ENCODE results near the gene KYNU. TPM values are rescaled to one million over a fixed set of nuclear protein-coding genes. Genes with fewer than 3 reads are reported as not detected.

Gene KYNU
- total RNA-seq, 1 experiment from 2014 or later, result 143 TPM

GRCh38 chr2:142989273-142990204, 112.1 kb downstream of the KYNU start:
- peak; percentile 30 for DNase-seq (ENCODE audit: unreplicated experiment)
- Mint-ChIP-seq H3K27me3 (ENCODE audit: insufficient read depth, unreplicated experiment) (no peaks in the 10 kb centered on the region), H3K36me3 (ENCODE audit: insufficient read depth, unreplicated experiment) (peaks cover 76% of the 10 kb centered on the region), H3K4me1 (ENCODE audit: insufficient read depth, unreplicated experiment) (peaks cover 7% of the 10 kb centered on the region), H3K4me3 (ENCODE audit: unreplicated experiment) (no peak overlapping the region), H3K9me3 (ENCODE audit: unreplicated experiment) (no peaks in the 10 kb centered on the region), H3K27ac (ENCODE audit: low read depth, unreplicated experiment) (no peak overlapping the region)
- intact Hi-C loops (cut with micrococcal nuclease), result no loop called here
- no TSS peak for BruUV-seq (replicated peaks)
- ChIA-PET CTCF (interaction anchor here (0.5 to 5.0 kb wide), 21 partner anchors 12 to 851 kb away, joined by 3 to 69 read pairs (median 3); no protein-coding TSS in a partner anchor), POLR2A (interaction anchor here (0.7 kb wide), 1 partner anchor 130 kb away, joined by 3 read pairs; no protein-coding TSS in a partner anchor)
- TF ChIP-seq CTCF (IDR thresholded peaks at IDR 0.05; ENCODE audit: unreplicated experiment), result peak; percentile 32

GRCh38 chr2:142991295-142991694, 113.8 kb downstream of the KYNU start:
- H3K4me3 Mint-ChIP-seq (ENCODE audit: unreplicated experiment), result no peak overlapping the region
- peaks cover 80% of the 10 kb centered on the region for H3K36me3 Mint-ChIP-seq (ENCODE audit: insufficient read depth, unreplicated experiment)
- ChIA-PET CTCF (interaction anchor here (0.7 to 5.0 kb wide), 3 partner anchors 15 to 309 kb away, joined by 5 to 69 read pairs (median 10); no protein-coding TSS in a partner anchor), POLR2A (interaction anchor here (0.6 kb wide), 1 partner anchor 1013 kb away, joined by 3 read pairs; no protein-coding TSS in a partner anchor)
- no TSS peak for BruUV-seq (replicated peaks)
- no peaks in the 10 kb centered on the region for H3K27me3 Mint-ChIP-seq (ENCODE audit: insufficient read depth, unreplicated experiment)
- H3K4me1 Mint-ChIP-seq (ENCODE audit: insufficient read depth, unreplicated experiment), result peaks cover 14% of the 10 kb centered on the region
- intact Hi-C loops (cut with micrococcal nuclease), result no loop called here
- no peak overlapping the region for H3K27ac Mint-ChIP-seq (ENCODE audit: low read depth, unreplicated experiment)
- no peaks in the 10 kb centered on the region for H3K9me3 Mint-ChIP-seq (ENCODE audit: unreplicated experiment)
- no peak for DNase-seq (ENCODE audit: unreplicated experiment)
- no peak for TF ChIP-seq CTCF (IDR thresholded peaks at IDR 0.05; ENCODE audit: unreplicated experiment)

GRCh38 chr2:142992840-142993239, 115.4 kb downstream of the KYNU start:
- H3K4me3 Mint-ChIP-seq (ENCODE audit: unreplicated experiment), result no peak overlapping the region
- no peaks in the 10 kb centered on the region for H3K9me3 Mint-ChIP-seq (ENCODE audit: unreplicated experiment)
- POLR2A ChIA-PET, result no interaction called here
- intact Hi-C loops (cut with micrococcal nuclease), result no loop called here
- no TSS peak for BruUV-seq (replicated peaks)
- CTCF ChIA-PET, result interaction anchor here (1.1 to 2.2 kb wide), 4 partner anchors 9 to 310 kb away, joined by 3 to 8 read pairs (median 3); no protein-coding TSS in a partner anchor
- H3K4me1 Mint-ChIP-seq (ENCODE audit: insufficient read depth, unreplicated experiment), result peaks cover 22% of the 10 kb centered on the region
- TF ChIP-seq CTCF (IDR thresholded peaks at IDR 0.05; ENCODE audit: unreplicated experiment), result no peak
- peaks cover 80% of the 10 kb centered on the region for H3K36me3 Mint-ChIP-seq (ENCODE audit: insufficient read depth, unreplicated experiment)
- no peak for DNase-seq (ENCODE audit: unreplicated experiment)
- no peaks in the 10 kb centered on the region for H3K27me3 Mint-ChIP-seq (ENCODE audit: insufficient read depth, unreplicated experiment)
- H3K27ac Mint-ChIP-seq (ENCODE audit: low read depth, unreplicated experiment), result no peak overlapping the region

- intact Hi-C loops (cut with micrococcal nuclease), result no loop called here
- no peaks in the 10 kb centered on the region for H3K9me3 Mint-ChIP-seq (ENCODE audit: unreplicated experiment)
- peaks cover 22% of the 10 kb centered on the region for H3K4me1 Mint-ChIP-seq (ENCODE audit: insufficient read depth, unreplicated experiment)
- H3K27ac Mint-ChIP-seq (ENCODE audit: low read depth, unreplicated experiment), result no peak overlapping the region
- ChIA-PET CTCF (interaction anchor here (0.9 to 2.2 kb wide), 5 partner anchors 13 to 311 kb away, joined by 3 to 8 read pairs (median 5); no protein-coding TSS in a partner anchor), POLR2A (interaction anchor here (1.0 kb wide), 1 partner anchor 10 kb away, joined by 3 read pairs; no protein-coding TSS in a partner anchor)
- BruUV-seq (replicated peaks), result no TSS peak
- H3K27me3 Mint-ChIP-seq (ENCODE audit: insufficient read depth, unreplicated experiment), result no peaks in the 10 kb centered on the region
- DNase-seq (ENCODE audit: unreplicated experiment), result no peak
- peaks cover 79% of the 10 kb centered on the region for H3K36me3 Mint-ChIP-seq (ENCODE audit: insufficient read depth, unreplicated experiment)
- no peak overlapping the region for H3K4me3 Mint-ChIP-seq (ENCODE audit: unreplicated experiment)
- no peak for TF ChIP-seq CTCF (IDR thresholded peaks at IDR 0.05; ENCODE audit: unreplicated experiment)
Measured at GRCh38 chr2:142993771-142994170, 116.3 kb downstream of the KYNU start.
